GM21529 (cell line): ENCODE measurements around the gene HLA-DPB1.
A peak's percentile ranks its signal among the peaks of the same experiment; 100 is the strongest.

Source experiments
- ATAC-seq: cut with Tn5 transposase; IDR thresholded peaks from one replicate; pipeline ENCODE4 v1.9.1; 2021; ENCODE audit not compliant: unreplicated experiment

The HLA-DPB1 gene

DNA sequence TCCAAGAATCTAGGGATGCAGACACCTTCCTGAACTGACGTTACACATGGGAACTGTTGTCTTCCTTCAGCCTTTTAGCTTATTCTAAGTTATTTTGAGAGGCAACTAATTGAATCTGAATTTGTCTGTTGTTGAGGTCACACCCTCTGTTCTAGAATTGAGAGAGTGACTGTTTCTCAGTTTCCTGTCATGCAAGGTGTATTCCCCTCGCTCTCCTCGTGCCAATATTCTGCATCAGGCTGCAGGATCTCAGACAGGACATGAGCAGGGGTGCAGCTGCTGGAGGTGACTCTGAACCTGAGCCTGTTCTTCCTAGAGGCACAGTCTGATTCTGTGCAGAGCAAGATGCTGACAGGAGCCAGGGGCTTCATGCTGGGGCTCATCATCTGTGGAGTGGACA lies 52.5 kb downstream of the HLA-DPB1 start:
- ATAC-seq = peak; percentile 64

DNA sequence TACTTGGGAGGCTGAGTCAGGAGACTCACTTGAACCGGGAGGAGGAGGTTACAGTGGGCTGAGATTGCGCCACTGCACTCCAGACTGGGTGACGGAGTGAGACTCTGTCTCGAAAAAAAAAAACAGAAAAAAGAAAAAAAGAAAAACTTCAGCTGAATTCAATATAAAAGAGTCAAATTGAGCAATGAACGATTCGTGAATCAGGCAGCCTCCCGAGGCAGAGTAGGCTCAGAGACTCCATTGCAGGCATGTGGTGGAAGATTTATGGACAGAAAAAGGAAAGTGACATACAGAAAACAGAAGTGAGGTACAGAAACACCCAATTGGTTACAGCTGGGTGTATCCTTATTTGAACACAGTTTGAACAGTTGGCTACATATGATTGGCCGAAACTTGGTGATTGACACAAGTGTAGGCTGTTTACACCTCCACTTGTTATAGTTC lies 56.3 kb downstream of the HLA-DPB1 start:
- ATAC-seq = no peak

GRCh38 chr6:33136310-33136900 lies 60.6 kb downstream of the HLA-DPB1 start:
- no peak for ATAC-seq
